K562 (cell line): Measurements from ENCODE around the gene NT5DC4. TPM values are rescaled to one million over a fixed set of nuclear protein-coding genes. Genes with fewer than 3 reads are reported as not detected.
A peak's percentile ranks its signal among the peaks of the same experiment; 100 is the strongest.

Source experiments
- ADNP ChIP-seq: fragments of 200-800 bp; sonication (Bioruptor generic); IDR thresholded peaks from 2 replicates; pipeline ENCODE4 v1.6.1; 2016; ENCODE audit warnings: missing genetic modification characterization, missing compliant biosample characterization
- BDP1 ChIP-seq: IDR thresholded peaks from 3 replicates; pipeline ENCODE4 v1.6.1; 2011; ENCODE audit not compliant: insufficient read length, insufficient read depth
- CXXC5 ChIP-seq: fragments of 250-450 bp; sonication (Bioruptor Pico); IDR thresholded peaks from 2 replicates; pipeline ENCODE4 v1.8.0; 2022; ENCODE audit warnings: inconsistent platforms, mild to moderate bottlenecking, moderate library complexity
- FOS ChIP-seq: IDR thresholded peaks from 3 replicates; pipeline ENCODE4 v1.6.1; 2011; ENCODE audit not compliant: insufficient read length; ENCODE audit errors: extremely low read depth
- HNRNPK ChIP-seq: fragments of 200-400 bp; formaldehyde crosslinking; IDR thresholded peaks from one replicate; pipeline ENCODE4 v1.6.1; 2018; ENCODE audit warnings: mild to moderate bottlenecking, low read depth, low read length; ENCODE audit not compliant: poor library complexity, severe bottlenecking
- MAFF ChIP-seq: IDR thresholded peaks from 2 replicates; pipeline ENCODE4 v1.6.1; 2012; ENCODE audit warnings: low read length, improper control_type of control experiment
- MAFK ChIP-seq: IDR thresholded peaks from 2 replicates; pipeline ENCODE4 v1.6.1; 2011; ENCODE audit warnings: low read length, improper control_type of control experiment
- MIER1 ChIP-seq: fragments of 450-650 bp; IDR thresholded peaks from 2 replicates; pipeline ENCODE4 v1.6.1; 2016; ENCODE audit warnings: antibody characterized with exemption, mild to moderate bottlenecking, low read depth
- NBN ChIP-seq: fragments of 450-650 bp; IDR thresholded peaks from 2 replicates; pipeline ENCODE4 v1.6.1; 2016; ENCODE audit warnings: low read depth, mild to moderate bottlenecking
- NEUROD1 ChIP-seq: fragments of 150-350 bp; IDR thresholded peaks from 2 replicates; pipeline ENCODE4 v1.6.1; 2014; ENCODE audit warnings: borderline replicate concordance, low read length, low read depth; ENCODE audit not compliant: partially characterized antibody
- NFXL1 ChIP-seq: fragments of 450-650 bp; formaldehyde crosslinking; IDR thresholded peaks from 2 replicates; pipeline ENCODE4 v1.4.0; 2021; ENCODE audit warnings: mild to moderate bottlenecking
- RAD51 ChIP-seq: fragments of 450-650 bp; IDR thresholded peaks from 2 replicates; pipeline ENCODE4 v1.7.1; 2016; ENCODE audit warnings: low read depth, mild to moderate bottlenecking, borderline replicate concordance
- RCOR1 ChIP-seq, 2 experiments: IDR thresholded peaks; 2 replicates each; pipeline ENCODE4 v1.6.1; 2012; ENCODE audit warnings: low read depth in 2 of 2, low read length in 2 of 2, borderline replicate concordance in 1 of 2, improper control_type of control experiment in 1 of 2
- SIN3B ChIP-seq: fragments of 450-650 bp; IDR thresholded peaks from 2 replicates; pipeline ENCODE4 v1.6.1; 2017; ENCODE audit warnings: low read depth, mild to moderate bottlenecking, moderate library complexity
- U2AF1 ChIP-seq: fragments of 200-400 bp; formaldehyde crosslinking; optimal IDR thresholded peaks from 2 replicates; pipeline ENCODE3; 2017; ENCODE audit warnings: mild to moderate bottlenecking, low read depth, low read length, moderate library complexity
- XRCC5 ChIP-seq: fragments of 200-400 bp; formaldehyde crosslinking; IDR thresholded peaks from 2 replicates; pipeline ENCODE4 v1.6.1; 2017; ENCODE audit warnings: low read depth, mild to moderate bottlenecking, low read length
- ZFP36 ChIP-seq: fragments of 150-350 bp; IDR thresholded peaks from 2 replicates; pipeline ENCODE4 v1.6.1; 2018; ENCODE audit warnings: low read length, low read depth; ENCODE audit not compliant: partially characterized antibody
- ZKSCAN3 ChIP-seq: fragments of 250-450 bp; sonication (Bioruptor Pico); IDR thresholded peaks from 2 replicates; pipeline ENCODE4 v1.4.0; 2020
- ZNF217 ChIP-seq: sonication (generic); formaldehyde crosslinking; IDR thresholded peaks from 2 replicates; pipeline ENCODE4 v1.8.0; 2022; ENCODE audit warnings: mild to moderate bottlenecking, missing genetic modification reagents
- ZNF263 ChIP-seq: sonication (generic); formaldehyde crosslinking; IDR thresholded peaks from 2 replicates; pipeline ENCODE4 v1.8.0; 2022; ENCODE audit warnings: mild to moderate bottlenecking, missing genetic modification reagents, borderline replicate concordance
- ZNF445 ChIP-seq: fragments of 250-450 bp; sonication (Bioruptor Pico); IDR thresholded peaks from 2 replicates; pipeline ENCODE4 v1.4.0; 2020; ENCODE audit warnings: low read depth, mild to moderate bottlenecking, moderate library complexity
- polyA plus RNA-seq, 8 experiments: library from polyadenylated mRNA; depleted of rRNA in 4 of 8; stranded (reverse) in 5 of 8; unstranded in 3 of 8; fragments of >200 nt; fragmentation: Nextera tagmentation in 2 of 8; fragmentation: Illumina TruSeq in 1 of 8; extraction: Ambion mirVana in 2 of 8; extraction: Trizol in 1 of 8; gene quantifications; 2 replicates each; pipeline versions ENCODE4 v1.2.1 to v1.2.3, GENCODE V29; 2011 to 2014; ENCODE audit warnings: inconsistent platforms in 1 of 8, missing spikeins in 1 of 8
- total RNA-seq, 7 experiments: library from RNA; depleted of rRNA in 6 of 7; stranded (reverse); fragments of >200 nt in 6 of 7; fragmentation: Illumina TruSeq in 2 of 7; extraction: Trizol in 2 of 7; gene quantifications; 2 replicates each; pipeline versions ENCODE4 v1.2.1 to v1.2.3, GENCODE V29; 2011 to 2021; ENCODE audit warnings: low replicate concordance in 1 of 7
- TF ChIP-seq, protein P1 (sequence below): fragments of 250-450 bp; sonication (Bioruptor Pico); IDR thresholded peaks from 2 replicates; pipeline ENCODE4 v1.9.0; 2021; ENCODE audit warnings: mild to moderate bottlenecking, inconsistent platforms
- TF ChIP-seq, protein P2 (sequence below): sonication (generic); formaldehyde crosslinking; IDR thresholded peaks from 2 replicates; pipeline ENCODE4 v1.9.0; 2022; ENCODE audit warnings: mild to moderate bottlenecking, missing genetic modification reagents
- TF ChIP-seq, protein P3 (sequence below): fragments of 450-650 bp; conservative IDR thresholded peaks from 2 replicates; pipeline ENCODE4 v1.6.1; 2016; ENCODE audit warnings: missing genetic modification characterization, low read depth, mild to moderate bottlenecking, control low read depth, missing compliant biosample characterization

The NT5DC4 gene
- total and polyA plus RNA-seq, 9 of the 15 experiments (the other 6 are each of a cell fraction or from before 2014, with no cell fraction given) = 0.44 to 6.9 (median 2.5) TPM

DNA sequence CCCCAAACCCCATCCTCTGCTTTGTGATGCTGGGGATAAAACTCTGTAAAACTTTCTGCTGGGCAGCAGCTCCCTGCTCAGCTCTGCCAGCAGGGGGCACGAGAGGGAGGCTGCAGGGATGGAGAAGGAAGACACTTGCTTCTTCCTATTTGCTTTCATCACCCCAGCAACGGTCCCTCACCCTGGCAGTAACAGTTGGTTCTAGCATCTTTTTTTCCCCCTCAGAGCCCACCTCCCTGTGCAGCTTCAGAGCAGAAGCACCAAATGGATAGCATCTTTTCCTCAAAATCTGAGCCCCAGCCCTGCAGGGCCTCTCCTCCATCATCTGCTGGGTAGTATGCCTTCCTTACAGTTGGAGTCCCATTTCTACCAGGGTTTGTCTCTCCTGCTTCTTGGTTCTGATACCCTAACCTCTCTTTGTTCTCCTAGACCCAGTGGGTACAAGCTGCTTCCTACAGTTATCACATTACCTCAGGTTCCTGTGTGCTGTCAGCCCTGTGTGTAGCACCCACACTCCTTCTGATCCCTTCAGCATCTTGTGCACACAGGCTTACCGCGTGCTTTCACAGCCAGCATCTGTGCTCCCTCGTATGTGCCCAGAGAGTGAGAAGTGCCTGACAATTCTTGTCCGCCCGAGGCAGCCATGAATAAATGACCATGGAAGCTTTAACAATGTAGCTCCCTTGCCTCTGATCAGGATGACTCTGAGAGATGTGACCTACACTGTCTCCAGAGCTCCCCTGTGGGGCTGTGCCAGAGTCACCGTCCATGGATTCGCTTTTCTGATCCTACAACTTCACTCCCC is 29.1 kb downstream of the NT5DC4 start (continued):
- TF ChIP-seq RCOR1 (IDR thresholded peaks at IDR 0.05; ENCODE audit: borderline replicate concordance in 1 of 2, low read depth in 2 of 2, low read length in 2 of 2) (peak in 1 of 2 experiments; percentile 91; a peak in 2 of 4 replicates), MIER1 (no peak), ZKSCAN3 (no peak), FOS (no peak), HNRNPK (no peak), ZFP36 (no peak), BDP1 (no peak), ZNF217 (no peak), RAD51 (no peak), SIN3B (no peak), CXXC5 (no peak), XRCC5 (0 out of 2 replicates have a peak, but pooled peaks have one; percentile 46), NBN (no peak), ADNP (no peak), NEUROD1 (no peak), MAFK (no peak), U2AF1 (no peak), ZNF263 (CRISPR knock-in tag) (no peak; the same call in 1 of the 2 replicates), ZNF445 (CRISPR knock-in tag) (no peak), NFXL1 (CRISPR knock-in tag) (no peak), MAFF (no peak)
- TF ChIP-seq, protein P1, sequence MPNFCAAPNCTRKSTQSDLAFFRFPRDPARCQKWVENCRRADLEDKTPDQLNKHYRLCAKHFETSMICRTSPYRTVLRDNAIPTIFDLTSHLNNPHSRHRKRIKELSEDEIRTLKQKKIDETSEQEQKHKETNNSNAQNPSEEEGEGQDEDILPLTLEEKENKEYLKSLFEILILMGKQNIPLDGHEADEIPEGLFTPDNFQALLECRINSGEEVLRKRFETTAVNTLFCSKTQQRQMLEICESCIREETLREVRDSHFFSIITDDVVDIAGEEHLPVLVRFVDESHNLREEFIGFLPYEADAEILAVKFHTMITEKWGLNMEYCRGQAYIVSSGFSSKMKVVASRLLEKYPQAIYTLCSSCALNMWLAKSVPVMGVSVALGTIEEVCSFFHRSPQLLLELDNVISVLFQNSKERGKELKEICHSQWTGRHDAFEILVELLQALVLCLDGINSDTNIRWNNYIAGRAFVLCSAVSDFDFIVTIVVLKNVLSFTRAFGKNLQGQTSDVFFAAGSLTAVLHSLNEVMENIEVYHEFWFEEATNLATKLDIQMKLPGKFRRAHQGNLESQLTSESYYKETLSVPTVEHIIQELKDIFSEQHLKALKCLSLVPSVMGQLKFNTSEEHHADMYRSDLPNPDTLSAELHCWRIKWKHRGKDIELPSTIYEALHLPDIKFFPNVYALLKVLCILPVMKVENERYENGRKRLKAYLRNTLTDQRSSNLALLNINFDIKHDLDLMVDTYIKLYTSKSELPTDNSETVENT = no peak
- TF ChIP-seq, protein P2, sequence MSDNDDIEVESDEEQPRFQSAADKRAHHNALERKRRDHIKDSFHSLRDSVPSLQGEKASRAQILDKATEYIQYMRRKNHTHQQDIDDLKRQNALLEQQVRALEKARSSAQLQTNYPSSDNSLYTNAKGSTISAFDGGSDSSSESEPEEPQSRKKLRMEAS (CRISPR knock-in tag) = no peak
- TF ChIP-seq, protein P3, sequence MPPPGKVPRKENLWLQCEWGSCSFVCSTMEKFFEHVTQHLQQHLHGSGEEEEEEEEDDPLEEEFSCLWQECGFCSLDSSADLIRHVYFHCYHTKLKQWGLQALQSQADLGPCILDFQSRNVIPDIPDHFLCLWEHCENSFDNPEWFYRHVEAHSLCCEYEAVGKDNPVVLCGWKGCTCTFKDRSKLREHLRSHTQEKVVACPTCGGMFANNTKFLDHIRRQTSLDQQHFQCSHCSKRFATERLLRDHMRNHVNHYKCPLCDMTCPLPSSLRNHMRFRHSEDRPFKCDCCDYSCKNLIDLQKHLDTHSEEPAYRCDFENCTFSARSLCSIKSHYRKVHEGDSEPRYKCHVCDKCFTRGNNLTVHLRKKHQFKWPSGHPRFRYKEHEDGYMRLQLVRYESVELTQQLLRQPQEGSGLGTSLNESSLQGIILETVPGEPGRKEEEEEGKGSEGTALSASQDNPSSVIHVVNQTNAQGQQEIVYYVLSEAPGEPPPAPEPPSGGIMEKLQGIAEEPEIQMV (tag) = no peak
